ENCODE data around the gene OR14J1. TPM values are rescaled to one million over a fixed set of nuclear protein-coding genes. Genes with fewer than 3 reads are reported as not detected.
"Not testable (repeated sequence)": the region's sequence is repeated elsewhere in the genome, so short reads cannot be mapped to it uniquely, and the experiment has no call there.

Gene OR14J1
- total RNA-seq, 6 donors from 2014 or later = not detected

GRCh38 chr6:29332676-29333075 is 31.2 kb downstream of the OR14J1 start:
- no peak overlapping the region for H3K4me3 ChIP-seq
- no peaks in the 10 kb centered on the region for H3K27me3 ChIP-seq
- H3K9me3 ChIP-seq = no peaks in the 10 kb centered on the region
- H3K27ac ChIP-seq = no peak overlapping the region
- ATAC-seq (ENCODE audit: low FRiP score in 2 of 2) = no peak
- no peak for TF ChIP-seq EP300 (IDR thresholded peaks at IDR 0.05)
- DNase-seq = no peak
- H3K36me3 ChIP-seq = no peaks in the 10 kb centered on the region
- H3K4me1 ChIP-seq = no peaks in the 10 kb centered on the region

- TF ChIP-seq POLR2A (IDR thresholded peaks at IDR 0.05) (no peak), EP300 (IDR thresholded peaks at IDR 0.05) (no peak)
- ATAC-seq (ENCODE audit: low FRiP score in 2 of 2) (no peak), DNase-seq (no peak)
- H3K4me1 ChIP-seq = no peaks in the 10 kb centered on the region
- no peak overlapping the region for H3K27ac ChIP-seq
- 75 to 76% methylated on average over 2 of the region's 2 CpGs for WGBS, 2 donors
- H3K27me3 ChIP-seq = no peaks in the 10 kb centered on the region
- H3K4me3 ChIP-seq = no peak overlapping the region
- no peaks in the 10 kb centered on the region for H3K9me3 ChIP-seq
- H3K36me3 ChIP-seq = no peaks in the 10 kb centered on the region
Observed at GRCh38 chr6:29336269-29336668, 34.8 kb downstream of the OR14J1 start.

GRCh38 chr6:29345380-29345779 is 43.9 kb downstream of the OR14J1 start:
- Histone ChIP-seq H3K4me3 (no peak overlapping the region), H3K36me3 (no peaks in the 10 kb centered on the region), H3K9me3 (no peaks in the 10 kb centered on the region), H3K27me3 (no peaks in the 10 kb centered on the region), H3K4me1 (no peaks in the 10 kb centered on the region), H3K27ac (no peak overlapping the region)
- ATAC-seq (ENCODE audit: low FRiP score in 2 of 2) (no peak), DNase-seq (no peak)
- TF ChIP-seq EP300 (IDR thresholded peaks at IDR 0.05) = no peak
- no peak for TF ChIP-seq CTCF (IDR thresholded peaks at IDR 0.05)
- TF ChIP-seq POLR2AphosphoS5 (IDR thresholded peaks at IDR 0.05) = no peak
- TF ChIP-seq POLR2A (IDR thresholded peaks at IDR 0.05) = no peak
- 72 to 78% methylated on average over 3 of the region's 3 CpGs for WGBS, 2 donors

GRCh38 chr6:29349348-29349747 is 47.8 kb downstream of the OR14J1 start:
- H3K27me3 ChIP-seq; H3K9me3 ChIP-seq; H3K4me3 ChIP-seq; H3K27ac ChIP-seq; ATAC-seq (ENCODE audit: low FRiP score in 2 of 2); DNase-seq; H3K4me1 ChIP-seq; H3K36me3 ChIP-seq: not testable (repeated sequence)
- WGBS, 2 donors = 92 to 98% methylated on average over 3 of the region's 3 CpGs

- Histone ChIP-seq H3K4me1 (no peaks in the 10 kb centered on the region), H3K4me3 (no peak overlapping the region), H3K27me3 (no peaks in the 10 kb centered on the region), H3K27ac (no peak overlapping the region), H3K9me3 (peaks cover 0 to 4% (median 0%) of the 10 kb centered on the region in 4 donors), H3K36me3 (no peaks in the 10 kb centered on the region)
- TF ChIP-seq POLR2AphosphoS5 (IDR thresholded peaks at IDR 0.05) = no peak
- no peak for DNase-seq
- ATAC-seq (ENCODE audit: low FRiP score in 2 of 2) = no peak
Observed at GRCh38 chr6:29354980-29355379, 53.5 kb downstream of the OR14J1 start.

- Histone ChIP-seq H3K27me3 (no peaks in the 10 kb centered on the region), H3K4me1 (no peaks in the 10 kb centered on the region), H3K4me3 (no peak overlapping the region), H3K9me3 (peaks cover 0 to 4% (median 0%) of the 10 kb centered on the region in 4 donors), H3K36me3 (no peaks in the 10 kb centered on the region), H3K27ac (no peak overlapping the region)
- TF ChIP-seq POLR2A (IDR thresholded peaks at IDR 0.05) (no peak), CTCF (IDR thresholded peaks at IDR 0.05) (no peak), POLR2AphosphoS5 (IDR thresholded peaks at IDR 0.05) (no peak), EP300 (IDR thresholded peaks at IDR 0.05) (no peak)
- 42 to 47% methylated on average over 1 of the region's 1 CpG for WGBS, 2 donors
- DNase-seq (no peak), ATAC-seq (ENCODE audit: low FRiP score in 2 of 2) (no peak)
Observed at GRCh38 chr6:29355603-29356002, 54.1 kb downstream of the OR14J1 start.

Other genes starting within 250 kb of the OR14J1 start
- gene OR2B3, start 214.4 kb upstream of the OR14J1 start, total RNA-seq = not detected
- under 1 TPM in 1 of 6 donors, not detected in 5; 0.49 TPM for gene OR2J1, start 202.2 kb upstream of the OR14J1 start, total RNA-seq
- not detected for gene OR2J3, start 193.6 kb upstream of the OR14J1 start, total RNA-seq
- not detected for gene OR2J2, start 130.8 kb upstream of the OR14J1 start, total RNA-seq
- gene OR5V1, start 67.2 kb downstream of the OR14J1 start, total RNA-seq = not detected
- not detected for gene OR12D3, start 73.6 kb downstream of the OR14J1 start, total RNA-seq
- not detected for gene OR12D2, start 93.9 kb downstream of the OR14J1 start, total RNA-seq
- not detected for gene OR12D1, start 113.2 kb downstream of the OR14J1 start, total RNA-seq
- not detected for gene OR10C1, start 137.6 kb downstream of the OR14J1 start, total RNA-seq
- not detected for gene OR11A1, start 155.4 kb downstream of the OR14J1 start, total RNA-seq
- gene OR2H1, start 155.5 kb downstream of the OR14J1 start, total RNA-seq = not detected
- gene MAS1L, start 186.3 kb downstream of the OR14J1 start, total RNA-seq = 1 to 10 TPM in 1 of 6 donors, under 1 TPM in 1, not detected in 4; 0.54 to 1.8 TPM

Data from upper lobe of left lung (tissue), 6 donors.